ENCODE measurements around the gene EFHC1. TPM values are rescaled to one million over a fixed set of nuclear protein-coding genes. Genes with fewer than 3 reads are reported as not detected.
"Not testable (repeated sequence)": the region's sequence is repeated elsewhere in the genome, so short reads cannot be mapped to it uniquely, and the experiment has no call there.

The EFHC1 gene
- total RNA-seq, 4 donors from 2014 or later = 17.1 to 28.4 (median 19.5) TPM

DNA sequence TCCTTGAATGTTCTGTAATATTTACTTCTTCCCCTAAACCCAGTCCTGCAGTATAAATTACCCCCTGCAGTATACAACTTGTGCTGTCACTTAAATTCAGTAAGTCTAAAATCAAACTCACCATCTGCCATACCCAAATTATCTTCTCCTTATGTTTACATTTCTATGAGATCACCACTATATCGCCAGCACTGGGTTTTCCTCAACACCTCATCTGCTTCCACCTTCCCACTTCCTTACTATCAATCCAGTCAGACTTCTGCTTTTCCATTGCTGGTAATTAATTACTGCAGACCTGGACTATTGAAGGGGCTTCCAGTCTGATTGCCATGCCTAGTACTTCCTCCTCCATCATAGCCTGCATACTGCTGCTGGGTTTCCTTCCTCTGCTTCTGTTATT lies 15.2 kb downstream of the EFHC1 start:
- TF ChIP-seq POLR2A (IDR thresholded peaks at IDR 0.05) (no peak), EP300 (IDR thresholded peaks at IDR 0.05; ENCODE audit: low read depth) (no peak), POLR2AphosphoS5 (IDR thresholded peaks at IDR 0.05) (no peak)
- TF ChIP-seq, protein P1, sequence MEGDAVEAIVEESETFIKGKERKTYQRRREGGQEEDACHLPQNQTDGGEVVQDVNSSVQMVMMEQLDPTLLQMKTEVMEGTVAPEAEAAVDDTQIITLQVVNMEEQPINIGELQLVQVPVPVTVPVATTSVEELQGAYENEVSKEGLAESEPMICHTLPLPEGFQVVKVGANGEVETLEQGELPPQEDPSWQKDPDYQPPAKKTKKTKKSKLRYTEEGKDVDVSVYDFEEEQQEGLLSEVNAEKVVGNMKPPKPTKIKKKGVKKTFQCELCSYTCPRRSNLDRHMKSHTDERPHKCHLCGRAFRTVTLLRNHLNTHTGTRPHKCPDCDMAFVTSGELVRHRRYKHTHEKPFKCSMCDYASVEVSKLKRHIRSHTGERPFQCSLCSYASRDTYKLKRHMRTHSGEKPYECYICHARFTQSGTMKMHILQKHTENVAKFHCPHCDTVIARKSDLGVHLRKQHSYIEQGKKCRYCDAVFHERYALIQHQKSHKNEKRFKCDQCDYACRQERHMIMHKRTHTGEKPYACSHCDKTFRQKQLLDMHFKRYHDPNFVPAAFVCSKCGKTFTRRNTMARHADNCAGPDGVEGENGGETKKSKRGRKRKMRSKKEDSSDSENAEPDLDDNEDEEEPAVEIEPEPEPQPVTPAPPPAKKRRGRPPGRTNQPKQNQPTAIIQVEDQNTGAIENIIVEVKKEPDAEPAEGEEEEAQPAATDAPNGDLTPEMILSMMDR (IDR thresholded peaks at IDR 0.05) = no peak
- WGBS, 2 donors (ENCODE audit: low coverage in 1 of 2) = 36 to 61% methylated on average over 1 of the region's 1 CpG

DNA sequence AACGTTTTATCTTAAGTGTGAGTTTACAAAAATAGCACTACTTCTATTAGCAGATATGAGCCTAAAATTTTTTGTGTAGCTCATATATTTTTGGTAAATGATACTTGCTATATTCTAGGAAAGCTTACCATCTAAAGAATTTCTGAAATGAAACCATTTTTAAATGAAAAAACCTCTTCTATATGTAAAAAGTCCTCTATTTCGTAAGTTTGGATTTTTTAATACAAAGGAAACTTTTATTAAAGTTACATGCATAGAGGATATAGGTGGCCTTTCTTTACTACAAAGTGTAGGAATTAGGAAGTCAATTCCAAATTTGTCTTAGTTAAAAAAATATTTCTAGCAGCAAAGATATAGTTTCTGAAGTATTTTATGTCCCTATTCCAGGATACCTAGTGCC lies 18.8 kb downstream of the EFHC1 start:
- Histone ChIP-seq H3K9me3 (no peaks in the 10 kb centered on the region), H3K36me3 (no peaks in the 10 kb centered on the region), H3K27ac (no peak overlapping the region), H3K27me3 (no peaks in the 10 kb centered on the region), H3K4me3 (no peak overlapping the region), H3K4me1 (no peaks in the 10 kb centered on the region)
- in situ Hi-C loops (cut with MboI; ENCODE audit: low pct_ligation_motif_present in 1 of 4, low pct_unique_long_range_greater_than_20kb in 1 of 4, low sequenced_read_pairs in 3 of 4) (no loop called here), intact Hi-C loops (cut with DNase I; ENCODE audit: low total_unique reads) (no loop called here)
- TF ChIP-seq POLR2A (IDR thresholded peaks at IDR 0.05) (no peak), EP300 (IDR thresholded peaks at IDR 0.05; ENCODE audit: low read depth) (no peak), POLR2AphosphoS5 (IDR thresholded peaks at IDR 0.05) (no peak)
- TF ChIP-seq, protein P1 (IDR thresholded peaks at IDR 0.05) = no peak
- DNase-seq = no peak
- WGBS, 2 donors (ENCODE audit: low coverage in 1 of 2) = 85 to 100% methylated on average over 2 of the region's 2 CpGs

More for the DNA sequence above, 15.2 kb downstream of the EFHC1 start:
- Histone ChIP-seq H3K27ac (no peak overlapping the region), H3K36me3 (no peaks in the 10 kb centered on the region), H3K4me1 (no peaks in the 10 kb centered on the region), H3K27me3 (no peaks in the 10 kb centered on the region), H3K9me3 (no peaks in the 10 kb centered on the region), H3K4me3 (no peak overlapping the region)
- intact Hi-C loops (cut with DNase I; ENCODE audit: low total_unique reads) (no loop called here), in situ Hi-C loops (cut with MboI; ENCODE audit: low pct_ligation_motif_present in 1 of 4, low pct_unique_long_range_greater_than_20kb in 1 of 4, low sequenced_read_pairs in 3 of 4) (no loop called here)
- no peak for DNase-seq

DNA sequence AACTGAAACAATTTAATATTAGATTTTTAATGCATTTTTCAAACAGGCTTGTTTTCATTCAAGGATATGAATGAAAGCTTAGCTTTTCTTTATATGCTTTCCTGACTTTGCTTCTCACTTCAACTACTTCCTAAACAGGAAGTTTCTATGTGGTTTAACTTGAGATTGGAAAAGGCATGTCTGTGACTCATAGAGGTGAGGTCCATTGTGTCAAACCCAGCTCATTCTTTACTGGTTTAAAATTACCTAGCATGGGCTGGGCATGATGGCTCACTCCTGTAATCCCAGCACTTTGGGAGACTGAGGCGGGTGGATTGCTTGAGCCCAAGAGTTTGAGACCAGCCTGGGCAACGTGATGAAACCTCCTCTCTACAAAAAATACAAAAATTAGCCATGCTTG lies 34.4 kb downstream of the EFHC1 start:
- DNase-seq = no peak

DNA sequence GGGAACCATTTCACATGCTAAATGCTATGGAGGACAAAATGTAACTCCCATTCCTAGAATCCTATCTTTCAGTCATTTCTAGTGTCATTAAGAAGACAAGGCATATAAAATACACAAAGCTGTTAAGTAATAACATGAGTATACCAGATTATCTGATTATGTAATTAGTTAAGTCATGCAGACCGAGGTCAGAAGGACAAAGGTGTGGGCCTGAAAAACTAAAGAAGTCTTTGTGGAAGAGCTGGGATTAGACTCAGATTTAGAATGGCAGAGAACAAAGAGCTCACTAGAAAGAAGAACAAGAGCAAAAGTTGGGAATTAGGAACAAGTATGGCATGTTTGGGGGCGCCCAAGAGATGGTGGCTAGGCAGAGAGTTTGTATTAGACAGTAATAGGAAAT lies 37.0 kb downstream of the EFHC1 start:
- intact Hi-C loops (cut with DNase I; ENCODE audit: low total_unique reads) = no loop called here
- no peak for DNase-seq
- no peaks in the 10 kb centered on the region for H3K36me3 ChIP-seq
- no peaks in the 10 kb centered on the region for H3K9me3 ChIP-seq
- H3K27ac ChIP-seq = no peak overlapping the region
- H3K4me1 ChIP-seq = no peaks in the 10 kb centered on the region
- TF ChIP-seq EP300 (IDR thresholded peaks at IDR 0.05; ENCODE audit: low read depth) (no peak), POLR2A (IDR thresholded peaks at IDR 0.05) (no peak), POLR2AphosphoS5 (IDR thresholded peaks at IDR 0.05) (no peak)
- TF ChIP-seq, protein P1 (IDR thresholded peaks at IDR 0.05) = no peak
- 92 to 96% methylated on average over 2 of the region's 2 CpGs for WGBS, 2 donors (ENCODE audit: low coverage in 1 of 2)
- in situ Hi-C loops (cut with MboI; ENCODE audit: low pct_ligation_motif_present in 1 of 4, low pct_unique_long_range_greater_than_20kb in 1 of 4, low sequenced_read_pairs in 3 of 4) = no loop called here
- no peak overlapping the region for H3K4me3 ChIP-seq
- H3K27me3 ChIP-seq = no peaks in the 10 kb centered on the region

More for the DNA sequence above, 34.4 kb downstream of the EFHC1 start:
- no peak overlapping the region for H3K4me3 ChIP-seq
- no peaks in the 10 kb centered on the region for H3K27me3 ChIP-seq
- intact Hi-C loops (cut with DNase I; ENCODE audit: low total_unique reads) = no loop called here
- TF ChIP-seq POLR2AphosphoS5 (IDR thresholded peaks at IDR 0.05) (no peak), POLR2A (IDR thresholded peaks at IDR 0.05) (no peak), EP300 (IDR thresholded peaks at IDR 0.05; ENCODE audit: low read depth) (no peak)
- TF ChIP-seq, protein P1 (IDR thresholded peaks at IDR 0.05) = no peak
- H3K9me3 ChIP-seq = peaks cover 5 to 10% of the 10 kb centered on the region in 2 donors
- no peak overlapping the region for H3K27ac ChIP-seq
- H3K4me1 ChIP-seq = no peaks in the 10 kb centered on the region
- H3K36me3 ChIP-seq = no peaks in the 10 kb centered on the region
- in situ Hi-C loops (cut with MboI; ENCODE audit: low pct_ligation_motif_present in 1 of 4, low pct_unique_long_range_greater_than_20kb in 1 of 4, low sequenced_read_pairs in 3 of 4) = no loop called here
- WGBS, 2 donors (ENCODE audit: low coverage in 1 of 2) = 97% methylated on average over 2 of the region's 2 CpGs; no CpG with 5 or more reads in 1 of the 2 donors

DNA sequence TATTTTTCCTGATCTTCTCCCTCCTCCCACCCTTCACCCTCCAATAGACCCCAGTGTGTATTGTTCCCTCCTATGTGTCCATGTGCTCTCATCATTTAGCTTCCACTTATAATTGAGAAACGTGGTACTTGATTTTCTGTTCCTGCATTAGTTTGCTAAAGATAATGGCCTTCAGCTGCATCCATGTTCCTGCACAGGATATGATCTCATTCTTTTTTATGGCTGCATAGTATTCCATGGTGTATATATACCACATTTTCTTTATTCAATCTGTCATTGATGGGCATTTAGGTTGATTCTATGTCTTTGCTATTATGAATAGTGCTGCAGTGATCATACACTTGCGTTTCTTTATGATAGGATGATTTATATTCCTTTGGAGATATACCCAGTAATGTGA lies 41.1 kb downstream of the EFHC1 start:
- H3K36me3 ChIP-seq; in situ Hi-C loops (cut with MboI; ENCODE audit: low pct_ligation_motif_present in 1 of 4, low pct_unique_long_range_greater_than_20kb in 1 of 4, low sequenced_read_pairs in 3 of 4); H3K4me3 ChIP-seq; DNase-seq; H3K27ac ChIP-seq; H3K27me3 ChIP-seq; intact Hi-C loops (cut with DNase I; ENCODE audit: low total_unique reads); H3K9me3 ChIP-seq; H3K4me1 ChIP-seq: not testable (repeated sequence)
- WGBS, 2 donors (ENCODE audit: low coverage in 1 of 2) = 76 to 93% methylated on average over 2 of the region's 2 CpGs

Measured in transverse colon (tissue), 4 donors.